Retinal pigment epithelial cell (primary cell): Measurements from ENCODE around the gene BCL2.

Source experiments
- DNase-seq: peaks from one replicate; pipeline ENCODE4 v3.0.0-alpha.2; 2010; ENCODE audit warnings: low read depth
- H3K4me3 ChIP-seq: 2 replicates; pipeline ENCODE4 v1.5.1; 2011; ENCODE audit warnings: mild to moderate bottlenecking, low read length, control low read depth, moderate library complexity
- TF ChIP-seq, protein P1 (sequence below): conservative IDR thresholded peaks from 2 replicates; pipeline ENCODE4 v1.5.1; 2011; ENCODE audit warnings: low read depth, low read length, control low read depth, inconsistent platforms

The BCL2 gene

DNA sequence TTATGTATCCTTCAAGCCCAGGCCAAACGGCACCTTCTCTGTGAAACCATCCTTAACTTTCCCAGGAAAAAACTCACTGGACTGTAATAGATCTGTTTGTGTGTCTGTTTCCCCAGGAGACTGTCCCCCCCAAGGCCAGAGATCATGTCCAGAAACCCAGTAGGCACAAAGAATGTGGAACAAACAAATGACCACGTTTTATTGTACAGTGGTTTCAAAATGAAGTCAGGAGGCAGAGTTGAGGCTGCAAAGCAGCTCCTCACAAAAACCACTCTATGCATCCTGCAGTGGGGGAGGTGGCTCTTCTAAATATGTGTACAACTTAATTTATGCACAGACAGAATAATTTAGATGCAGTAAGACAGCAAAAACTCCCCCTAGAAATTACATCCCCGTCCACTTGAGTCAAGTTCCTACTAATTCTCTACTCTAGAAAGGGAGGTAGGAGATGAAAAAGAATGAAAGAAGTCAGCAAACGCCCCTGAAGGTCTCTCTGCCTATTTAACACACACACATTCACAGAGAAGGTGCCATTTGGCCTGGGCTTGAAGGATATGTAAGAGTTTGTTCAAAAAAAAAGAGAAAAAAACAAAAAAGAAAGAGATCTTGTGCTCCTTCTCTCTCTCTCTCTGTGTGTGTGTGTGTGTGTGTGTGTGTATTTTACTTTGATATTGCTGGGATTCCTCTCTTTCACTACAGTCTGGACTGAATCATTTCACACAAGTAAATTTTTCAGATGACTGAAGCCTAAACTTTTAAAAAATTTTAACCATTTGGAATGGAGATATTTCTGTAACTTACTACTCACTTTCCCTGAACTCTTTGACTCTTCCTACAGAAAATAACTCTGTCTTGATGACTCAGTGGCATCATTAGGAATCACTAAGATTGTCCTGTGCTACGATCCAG, 19.5 kb downstream of the BCL2 start:
- no peak overlapping the region for H3K4me3 ChIP-seq
- no peak for DNase-seq

DNA sequence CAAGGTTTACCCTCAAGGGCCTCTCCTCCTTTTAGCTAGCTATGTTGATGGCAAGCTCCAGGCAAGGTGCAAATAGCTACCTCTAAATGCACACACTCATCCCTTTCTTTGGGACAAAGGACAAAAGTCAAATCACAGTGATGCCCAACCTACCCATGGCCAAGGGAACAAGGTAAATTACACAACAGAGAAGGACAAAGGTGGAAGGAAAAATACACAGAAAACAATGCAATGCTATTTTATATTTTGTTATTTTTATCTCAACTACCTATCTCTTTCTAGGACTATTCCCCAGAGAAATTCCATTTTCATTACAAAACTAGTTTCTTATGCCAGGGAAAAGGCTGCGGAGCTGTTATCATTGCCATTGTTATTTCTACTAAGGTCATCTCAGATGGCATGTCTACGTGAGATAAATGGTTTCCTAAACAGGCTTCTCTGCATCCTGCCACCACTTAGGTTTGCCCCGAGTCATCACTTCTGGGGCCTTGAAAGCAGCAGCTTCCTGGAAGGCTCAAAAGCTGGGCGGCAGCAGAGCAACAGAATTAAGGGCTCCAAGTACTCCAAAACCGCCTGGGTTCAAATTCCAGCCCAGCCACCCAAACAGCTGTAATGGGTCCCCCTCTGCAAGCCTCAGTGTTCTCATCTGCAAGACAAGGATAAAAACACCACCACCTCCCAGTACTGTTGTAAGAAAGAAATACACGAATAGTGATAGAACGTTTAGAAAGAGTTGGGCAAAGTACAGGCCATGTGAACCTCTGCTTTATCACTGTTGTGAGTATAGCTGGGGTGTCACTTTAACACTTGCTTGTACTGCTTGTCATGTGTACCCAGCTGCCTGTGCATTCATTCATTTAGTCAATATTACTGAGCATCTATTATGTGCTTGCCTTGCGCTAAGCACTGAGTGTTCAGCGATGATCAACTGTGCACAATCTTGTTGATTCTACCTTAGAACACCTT, 20.9 kb downstream of the BCL2 start:
- no peak for DNase-seq
- TF ChIP-seq, protein P1, sequence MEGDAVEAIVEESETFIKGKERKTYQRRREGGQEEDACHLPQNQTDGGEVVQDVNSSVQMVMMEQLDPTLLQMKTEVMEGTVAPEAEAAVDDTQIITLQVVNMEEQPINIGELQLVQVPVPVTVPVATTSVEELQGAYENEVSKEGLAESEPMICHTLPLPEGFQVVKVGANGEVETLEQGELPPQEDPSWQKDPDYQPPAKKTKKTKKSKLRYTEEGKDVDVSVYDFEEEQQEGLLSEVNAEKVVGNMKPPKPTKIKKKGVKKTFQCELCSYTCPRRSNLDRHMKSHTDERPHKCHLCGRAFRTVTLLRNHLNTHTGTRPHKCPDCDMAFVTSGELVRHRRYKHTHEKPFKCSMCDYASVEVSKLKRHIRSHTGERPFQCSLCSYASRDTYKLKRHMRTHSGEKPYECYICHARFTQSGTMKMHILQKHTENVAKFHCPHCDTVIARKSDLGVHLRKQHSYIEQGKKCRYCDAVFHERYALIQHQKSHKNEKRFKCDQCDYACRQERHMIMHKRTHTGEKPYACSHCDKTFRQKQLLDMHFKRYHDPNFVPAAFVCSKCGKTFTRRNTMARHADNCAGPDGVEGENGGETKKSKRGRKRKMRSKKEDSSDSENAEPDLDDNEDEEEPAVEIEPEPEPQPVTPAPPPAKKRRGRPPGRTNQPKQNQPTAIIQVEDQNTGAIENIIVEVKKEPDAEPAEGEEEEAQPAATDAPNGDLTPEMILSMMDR = no peak
- no peak overlapping the region for H3K4me3 ChIP-seq

More for the DNA sequence above, 19.5 kb downstream of the BCL2 start:
- TF ChIP-seq, protein P1 = no peak

DNA sequence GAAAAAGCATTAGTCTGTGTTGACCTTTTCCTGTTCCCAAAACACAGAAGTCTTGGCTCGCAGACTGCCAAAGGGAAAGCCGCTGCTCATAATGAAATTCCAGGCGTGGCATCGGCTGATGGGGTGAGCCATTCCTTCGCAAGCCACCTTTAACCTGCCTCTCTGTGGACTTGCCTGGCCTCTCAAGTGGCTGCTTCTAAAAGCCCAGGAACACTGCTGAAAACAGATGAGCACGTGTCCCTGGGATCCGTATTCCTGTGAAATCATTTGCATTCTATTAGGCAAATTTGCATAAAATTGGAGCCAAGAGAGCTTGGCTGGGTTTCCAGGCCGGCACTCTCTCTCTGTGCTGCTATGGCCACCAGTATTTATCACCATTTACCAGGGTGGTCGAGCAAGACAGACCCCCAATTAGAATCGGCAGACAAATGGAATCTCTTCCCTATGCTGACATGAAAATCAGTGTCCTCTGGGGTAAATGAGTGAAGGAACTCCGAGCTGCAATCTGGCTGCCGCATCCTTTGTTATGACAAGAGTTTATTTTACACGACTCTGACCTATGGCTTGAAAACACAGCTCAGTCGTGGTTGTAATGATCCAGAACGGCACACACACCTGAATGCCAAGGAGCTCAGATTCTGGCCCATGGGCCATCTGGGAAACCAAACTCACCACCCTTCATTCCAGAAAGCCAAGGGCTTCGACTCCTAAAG, 21.7 kb downstream of the BCL2 start:
- no peak overlapping the region for H3K4me3 ChIP-seq
- TF ChIP-seq, protein P1 = no peak
- no peak for DNase-seq

DNA sequence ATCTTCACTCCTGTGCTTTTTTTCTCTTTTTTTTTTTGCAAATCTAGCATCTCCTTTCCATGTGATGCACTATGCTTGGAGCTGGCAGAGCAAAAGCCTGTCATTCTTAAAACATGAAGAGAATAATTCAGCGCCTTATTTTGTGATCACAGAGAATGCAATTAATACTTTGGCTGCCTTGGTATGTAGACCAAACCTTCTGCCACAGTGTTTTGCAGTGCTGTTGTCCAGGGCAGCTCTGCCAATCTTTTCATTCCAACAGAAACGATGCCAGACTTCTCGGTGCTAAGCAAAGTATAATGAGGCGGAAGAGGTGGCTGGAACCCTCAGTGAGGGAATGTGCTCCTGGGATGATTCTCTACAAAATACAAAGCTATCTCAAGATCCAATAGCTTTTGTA, 25.6 kb downstream of the BCL2 start:
- TF ChIP-seq, protein P1 = no peak
- no peak for DNase-seq
- H3K4me3 ChIP-seq = no peak overlapping the region

DNA sequence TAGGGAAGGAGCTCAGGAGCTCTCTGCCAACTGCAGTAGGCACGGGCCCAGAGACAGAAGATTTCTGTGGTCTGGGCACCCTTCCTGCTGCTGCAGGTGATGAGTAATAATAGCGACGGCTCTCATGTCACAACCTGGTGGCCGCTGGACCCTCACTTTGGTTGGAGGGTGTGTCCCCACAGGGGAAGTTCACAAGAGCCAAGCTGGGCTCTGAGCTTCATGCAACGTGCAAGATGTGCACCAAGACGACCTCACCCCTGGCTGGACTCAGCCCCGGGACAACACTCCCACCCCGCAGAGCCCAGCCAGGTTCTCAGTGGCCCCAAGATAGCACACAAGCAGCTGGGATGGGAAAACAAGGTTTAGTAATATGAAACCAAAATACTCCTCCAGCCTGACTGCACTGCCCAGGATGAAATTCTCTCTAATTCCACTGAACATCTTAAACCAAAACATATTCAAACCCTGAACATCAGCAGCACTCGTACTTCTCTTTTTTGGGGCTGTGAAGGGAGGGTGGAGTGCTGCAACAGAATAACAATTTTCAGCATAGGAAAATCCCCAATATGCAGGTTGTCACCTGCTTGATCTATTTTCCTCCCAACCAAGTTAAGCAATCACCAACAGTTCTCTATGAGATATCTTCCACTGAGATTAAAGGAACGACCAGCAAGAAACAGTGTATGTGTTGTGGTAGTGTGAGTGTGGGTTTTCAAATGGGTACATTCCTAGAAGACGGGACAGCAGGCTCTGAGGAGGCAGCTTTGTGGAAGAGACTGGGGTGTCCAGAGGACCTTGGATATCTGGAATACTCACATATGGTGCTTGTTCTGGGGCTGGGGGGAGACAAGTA, 26.5 kb downstream of the BCL2 start:
- TF ChIP-seq, protein P1 = no peak
- H3K4me3 ChIP-seq = no peak overlapping the region
- no peak for DNase-seq

DNA sequence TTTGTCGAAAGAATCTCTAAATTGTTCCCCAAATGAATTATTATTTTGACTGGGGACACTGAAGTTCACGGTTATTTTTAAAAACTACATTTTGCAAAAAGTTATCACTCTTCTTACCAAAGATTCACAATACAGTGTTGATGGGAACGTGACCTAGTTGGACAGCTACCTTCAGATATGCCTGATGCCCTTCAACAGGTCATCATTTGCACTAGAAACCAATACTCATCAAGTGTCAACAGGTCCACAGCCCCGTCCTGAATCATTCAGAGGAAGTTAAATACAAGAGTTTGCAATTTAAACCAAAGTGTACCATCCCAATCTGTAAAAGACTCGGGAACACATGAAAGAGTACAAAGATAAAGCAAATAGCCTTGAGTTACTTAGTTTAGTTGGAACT, 28.3 kb downstream of the BCL2 start:
- TF ChIP-seq, protein P1 = no peak
- H3K4me3 ChIP-seq = no peak overlapping the region
- DNase-seq = no peak
